ENCODE results near the gene NOL12.
"Not testable (repeated sequence)": the region's sequence is repeated elsewhere in the genome, so short reads cannot be mapped to it uniquely, and the experiment has no call there.

Gene NOL12

GRCh38 chr22:37713761-37714160, 27.6 kb downstream of the NOL12 start:
- no peak for DNase-seq (ENCODE audit: low read depth, low spot score)

DNA sequence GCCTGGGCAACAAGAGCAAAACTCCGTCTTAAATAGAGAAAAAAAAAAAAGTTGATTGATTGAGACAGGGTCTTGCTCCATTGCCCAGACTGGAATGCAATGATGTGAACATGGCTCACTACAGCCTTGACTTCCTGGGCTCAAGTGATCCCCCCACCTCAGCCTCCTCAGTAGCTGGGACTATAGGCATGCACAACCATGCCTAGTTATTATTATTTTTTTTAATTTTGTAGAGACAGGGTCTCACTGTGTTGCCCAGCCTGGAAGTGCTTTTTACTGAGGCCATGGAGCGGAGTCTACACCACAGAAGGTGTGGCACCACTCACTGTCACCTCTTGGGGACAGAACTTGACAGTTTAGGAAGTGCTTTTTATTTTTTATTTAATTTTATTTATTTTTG, 28.5 kb downstream of the NOL12 start:
- DNase-seq (ENCODE audit: low read depth, low spot score), result no peak

DNA sequence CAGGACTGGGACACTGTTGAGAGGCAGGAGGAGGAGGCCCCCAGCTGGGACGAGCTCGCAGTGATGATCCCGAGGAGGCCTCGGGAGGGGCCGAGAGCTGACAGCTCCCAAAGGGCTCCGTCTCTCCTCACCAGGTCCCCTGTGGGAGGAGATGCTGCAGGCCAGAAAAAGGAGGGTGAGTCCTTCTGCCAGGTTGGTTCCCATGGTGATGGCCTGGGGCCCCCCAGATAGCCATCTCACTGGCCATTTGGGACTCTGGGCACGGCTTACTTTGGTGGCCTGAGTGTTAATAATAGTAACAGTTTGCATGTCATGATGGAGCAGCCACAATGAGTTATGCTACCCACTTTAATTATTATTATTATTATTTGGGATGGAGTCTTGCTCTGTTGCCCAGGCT, 29.6 kb downstream of the NOL12 start:
- DNase-seq (ENCODE audit: low read depth, low spot score), result no peak

- no peak for DNase-seq (ENCODE audit: low read depth, low spot score)
Observed at GRCh38 chr22:37716708-37717107, 30.6 kb downstream of the NOL12 start.

DNA sequence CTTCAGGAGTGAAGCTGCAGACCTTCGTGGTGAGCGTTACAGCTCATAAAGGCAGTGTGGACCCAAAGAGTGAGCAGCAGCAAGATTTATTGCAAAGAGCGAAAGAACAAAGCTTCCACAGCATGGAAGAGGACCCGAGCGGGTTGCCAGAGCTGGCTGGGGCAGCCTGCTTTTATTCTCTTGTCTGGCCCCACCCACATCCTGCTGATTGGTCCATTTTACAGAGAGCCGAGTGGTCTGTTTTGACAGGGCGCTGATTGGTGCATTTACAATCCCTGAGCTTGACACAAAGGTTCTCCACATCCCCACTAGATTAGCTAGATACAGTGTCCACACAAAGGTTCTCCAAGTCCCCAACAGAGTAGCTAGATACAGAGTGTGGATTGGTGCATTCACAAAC, 31.1 kb downstream of the NOL12 start:
- not testable (repeated sequence) for DNase-seq (ENCODE audit: low read depth, low spot score)

- not testable (repeated sequence) for DNase-seq (ENCODE audit: low read depth, low spot score)
Observed at GRCh38 chr22:37717746-37718305, 31.7 kb downstream of the NOL12 start.

- no peak for DNase-seq (ENCODE audit: low read depth, low spot score)
Observed at GRCh38 chr22:37725551-37726240, 39.6 kb downstream of the NOL12 start.

DNA sequence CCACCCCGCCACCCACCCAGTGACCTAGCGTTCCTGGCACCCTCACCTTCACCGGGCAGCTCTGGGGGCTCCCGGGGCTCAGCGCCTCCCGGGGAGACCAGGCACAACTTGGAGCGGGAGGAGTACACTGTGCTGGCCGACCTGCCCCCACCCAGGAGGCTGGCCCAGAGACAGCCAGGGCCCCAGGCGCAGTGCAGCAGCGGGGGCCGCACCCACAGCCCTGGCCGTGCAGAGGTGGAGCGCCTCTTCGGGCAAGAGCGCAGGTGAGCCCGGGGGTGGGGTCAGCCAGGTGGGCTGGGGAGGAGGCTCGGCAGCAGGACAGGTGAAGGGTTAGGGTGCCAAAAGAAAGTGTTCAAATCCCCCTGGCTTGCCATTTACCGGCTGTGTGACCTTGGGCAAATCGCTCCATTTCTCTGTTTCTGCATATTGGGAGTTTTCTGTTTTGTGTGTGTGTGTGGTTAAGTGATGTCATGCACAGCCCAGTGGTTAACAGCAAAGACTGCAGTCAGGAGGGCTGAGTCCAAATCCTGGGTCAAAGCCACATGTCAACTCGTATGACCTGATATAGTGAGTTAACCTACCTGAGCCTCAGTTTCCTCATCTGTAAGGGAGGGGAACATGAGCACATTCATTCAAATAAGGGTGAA, 40.2 kb downstream of the NOL12 start:
- no peak for DNase-seq (ENCODE audit: low read depth, low spot score)

- DNase-seq (ENCODE audit: low read depth, low spot score), result no peak
Observed at GRCh38 chr22:37728620-37729019, 42.5 kb downstream of the NOL12 start.

- DNase-seq (ENCODE audit: low read depth, low spot score), result peak; percentile 48
Observed at GRCh38 chr22:37731804-37732471, 45.8 kb downstream of the NOL12 start.

DNA sequence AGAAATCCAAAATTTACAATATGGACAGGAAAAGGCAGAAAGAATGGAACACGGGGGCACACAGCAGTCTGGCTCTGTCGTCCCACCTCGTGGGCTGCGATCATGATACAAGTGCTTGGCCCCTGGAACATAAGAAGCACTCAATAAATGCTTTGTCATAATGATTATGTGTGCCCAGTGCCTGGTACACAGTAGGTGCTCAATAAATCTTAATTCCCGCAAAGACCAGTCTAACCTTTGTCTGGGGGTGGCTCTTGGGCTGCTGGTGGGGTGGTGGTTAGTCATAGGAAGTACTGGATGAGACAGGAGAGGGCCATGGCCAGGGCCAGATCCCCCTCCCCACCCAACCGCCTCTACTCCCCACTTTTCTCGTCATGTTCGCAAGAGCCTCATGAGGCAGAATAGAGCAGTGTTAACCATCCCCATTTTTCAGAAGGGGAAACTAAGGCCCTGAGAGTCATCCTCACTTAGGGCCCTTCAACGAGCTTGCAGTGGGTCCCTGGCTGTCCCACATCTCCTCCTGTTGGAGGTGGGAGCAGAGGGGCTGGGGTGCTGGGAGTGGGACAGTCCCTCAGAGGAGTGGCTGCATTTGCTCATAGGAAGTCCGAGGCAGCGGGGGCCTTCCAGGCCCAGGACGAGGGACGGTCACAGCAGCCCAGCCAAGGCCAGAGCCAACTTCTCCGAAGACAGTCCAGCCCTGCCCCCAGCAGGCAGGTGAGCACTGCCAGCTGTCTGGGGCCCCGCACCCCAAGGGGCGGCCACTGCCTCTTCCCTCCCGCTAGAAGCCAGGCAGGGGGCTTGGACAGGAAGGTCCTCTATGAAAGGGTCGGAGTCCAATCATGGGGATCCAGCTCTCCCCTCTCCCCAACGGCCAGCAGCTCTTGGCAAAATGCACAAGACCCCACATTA, 46.8 kb downstream of the NOL12 start:
- DNase-seq (ENCODE audit: low read depth, low spot score), result no peak

GRCh38 chr22:37733625-37734401, 47.7 kb downstream of the NOL12 start:
- DNase-seq (ENCODE audit: low read depth, low spot score), result no peak

GRCh38 chr22:37734402-37734700, 48.2 kb downstream of the NOL12 start:
- DNase-seq (ENCODE audit: low read depth, low spot score), result no peak

DNA sequence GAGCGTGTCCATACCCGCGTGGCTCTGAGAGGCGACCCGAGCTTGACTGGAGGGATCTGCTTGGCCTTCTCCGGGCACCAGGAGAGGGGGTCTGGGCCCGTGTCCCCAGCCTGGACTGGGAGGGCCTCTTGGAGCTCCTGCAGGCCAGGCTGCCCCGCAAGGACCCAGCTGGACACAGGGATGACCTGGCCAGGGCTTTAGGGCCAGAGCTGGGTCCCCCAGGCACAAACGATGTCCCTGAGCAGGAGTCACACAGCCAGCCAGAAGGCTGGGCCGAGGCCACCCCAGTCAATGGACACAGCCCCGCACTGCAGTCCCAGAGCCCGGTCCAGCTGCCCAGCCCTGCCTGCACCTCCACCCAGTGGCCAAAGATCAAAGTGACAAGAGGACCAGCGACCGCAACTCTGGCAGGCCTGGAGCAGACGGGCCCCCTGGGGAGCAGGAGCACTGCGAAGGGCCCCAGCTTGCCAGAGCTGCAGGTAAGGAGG, 48.9 kb downstream of the NOL12 start:
- peak; percentile 76 for DNase-seq (ENCODE audit: low read depth, low spot score)

DNA sequence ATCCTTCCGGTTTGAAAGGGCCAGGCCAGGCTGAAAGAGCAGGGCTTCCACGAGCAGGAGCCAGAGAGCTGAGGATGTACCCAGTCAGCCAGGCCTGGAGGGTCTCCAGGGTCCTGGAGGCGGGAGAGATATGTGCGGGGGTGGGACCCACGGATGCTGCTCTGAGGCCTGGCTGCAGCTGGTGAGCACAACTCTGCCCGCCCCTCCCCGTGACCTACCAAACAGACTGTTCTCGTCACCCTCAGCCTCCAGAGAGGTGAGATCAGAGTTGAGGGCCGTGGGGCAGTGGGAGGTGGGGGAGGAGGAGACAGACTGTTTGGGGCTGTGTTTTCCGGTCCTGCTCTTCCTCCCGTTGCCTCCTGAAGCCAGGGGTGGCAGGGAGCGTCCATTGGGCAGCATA, 52.9 kb downstream of the NOL12 start:
- peak; percentile 53 for DNase-seq (ENCODE audit: low read depth, low spot score)

DNA sequence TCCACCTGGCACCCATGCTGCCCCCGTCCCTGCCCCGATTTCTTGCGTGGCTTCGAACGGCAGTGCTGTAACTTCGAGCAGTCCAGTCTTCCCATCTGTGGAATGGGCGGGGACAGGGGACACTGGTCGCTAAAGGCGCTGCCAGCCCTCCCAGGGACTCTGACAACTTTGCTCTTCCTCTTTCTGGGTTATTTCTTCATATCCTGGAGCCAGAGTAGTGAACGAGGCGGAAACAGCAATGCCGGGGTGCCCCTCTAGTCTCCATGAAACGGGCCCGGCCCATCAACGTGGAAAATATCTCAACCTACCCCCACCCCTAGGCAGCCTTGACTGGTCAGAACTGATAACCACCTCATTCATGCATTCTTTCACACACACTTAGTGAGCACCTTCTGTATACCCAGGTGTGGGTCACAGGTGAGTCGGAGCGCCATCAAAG, 53.5 kb downstream of the NOL12 start:
- no peak for DNase-seq (ENCODE audit: low read depth, low spot score)

DNA sequence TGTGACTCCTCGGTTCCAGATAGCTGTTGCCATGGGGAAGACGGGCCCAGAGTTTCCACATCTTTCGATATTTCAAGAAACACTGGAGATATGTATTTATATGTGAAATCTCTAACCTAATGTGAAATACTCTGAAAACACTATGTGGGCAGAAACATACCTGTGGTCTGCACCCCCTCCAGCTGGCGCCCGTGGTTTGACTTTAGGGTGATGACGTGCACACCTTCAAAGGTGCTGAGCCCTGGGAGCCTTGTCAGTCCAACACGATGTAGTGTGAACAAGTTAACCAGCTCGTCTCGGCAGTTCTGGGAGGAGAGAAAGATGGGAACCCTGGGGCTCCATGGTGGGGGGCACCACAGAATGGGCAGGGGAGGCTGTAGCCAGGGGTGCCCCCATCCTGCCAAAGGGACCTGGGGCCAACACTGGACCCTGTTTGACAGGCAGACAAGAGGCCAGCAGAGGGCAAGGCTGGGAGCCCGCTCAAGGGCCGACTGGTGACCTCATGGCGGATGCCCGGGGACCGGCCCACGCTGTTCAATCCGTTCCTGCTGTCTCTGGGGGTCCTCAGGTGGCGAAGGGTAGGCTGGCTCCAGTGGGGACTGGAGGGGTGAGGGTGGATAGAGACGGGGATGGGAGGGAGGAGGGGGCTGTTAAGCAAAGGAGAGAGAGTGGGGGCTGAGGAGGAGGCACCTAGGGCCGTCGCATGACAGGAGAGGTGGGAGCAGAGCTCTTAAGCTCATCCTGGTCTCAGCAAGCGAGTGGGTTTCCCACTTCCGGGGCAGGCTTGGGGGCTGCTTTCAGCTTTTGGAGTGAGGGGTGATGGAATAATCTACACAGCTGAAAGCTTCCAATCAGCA, 54.5 kb downstream of the NOL12 start:
- no peak for DNase-seq (ENCODE audit: low read depth, low spot score)

- peak; percentile 94 for DNase-seq (ENCODE audit: low read depth, low spot score)
Observed at GRCh38 chr22:37741312-37741795, 55.2 kb downstream of the NOL12 start.

GRCh38 chr22:37742376-37743171, 56.4 kb downstream of the NOL12 start:
- no peak for DNase-seq (ENCODE audit: low read depth, low spot score)
